ENCODE measurements around the gene KBTBD2.
"Not testable (repeated sequence)": the region's sequence is repeated elsewhere in the genome, so short reads cannot be mapped to it uniquely, and the experiment has no call there.

Gene KBTBD2

DNA sequence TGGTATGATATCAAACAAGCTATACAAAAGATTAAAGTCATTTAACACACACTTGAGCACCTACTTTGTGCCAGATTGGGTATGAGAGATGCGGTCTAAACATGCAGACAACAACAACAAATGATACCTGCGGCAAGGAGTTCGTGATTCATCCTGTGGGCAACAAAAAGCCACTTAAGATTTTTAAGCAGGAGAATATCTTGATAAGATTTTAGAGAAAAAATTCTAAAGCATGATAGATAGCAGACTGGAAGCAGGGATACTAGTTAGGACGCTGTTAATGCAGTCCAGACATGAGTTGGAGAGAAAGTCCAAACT is 1.6 kb upstream of the KBTBD2 start:
- peak; percentile 45 for DNase-seq (ENCODE audit: low read depth)

DNA sequence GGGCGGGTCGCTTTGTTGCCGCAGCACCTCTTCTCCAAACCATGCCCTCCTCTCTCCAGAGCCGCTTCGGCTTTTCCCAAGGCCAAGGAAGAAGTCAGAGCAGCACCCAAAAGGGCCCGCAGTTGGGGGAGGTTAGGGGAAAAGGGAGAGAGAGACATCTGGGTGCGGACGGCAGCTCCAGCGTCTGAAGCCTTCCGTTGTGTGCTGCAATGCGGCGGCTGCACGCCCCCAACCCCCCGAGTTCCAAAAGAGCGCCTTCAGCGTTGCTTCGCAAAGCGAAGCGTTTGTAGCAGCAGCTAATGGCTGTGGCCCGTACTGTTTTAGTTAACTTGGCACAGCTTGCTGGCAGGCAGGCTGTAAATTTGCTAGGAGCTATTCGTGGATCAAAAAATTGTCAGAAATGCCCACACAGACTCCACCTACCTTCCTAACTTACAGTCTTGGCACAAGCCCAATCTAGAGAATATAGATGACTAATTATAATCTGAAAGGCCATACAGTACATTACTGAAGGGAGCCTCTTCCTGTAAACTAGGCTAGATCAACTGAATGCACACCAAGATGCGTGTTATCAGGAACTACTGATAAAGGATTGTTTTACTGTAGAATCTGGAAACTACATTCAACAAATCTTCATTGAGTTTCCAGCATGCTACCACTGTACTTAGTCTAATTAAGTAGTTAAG is 1.1 kb upstream of the KBTBD2 start:
- peak; percentile 60 for DNase-seq (ENCODE audit: low read depth)

DNA sequence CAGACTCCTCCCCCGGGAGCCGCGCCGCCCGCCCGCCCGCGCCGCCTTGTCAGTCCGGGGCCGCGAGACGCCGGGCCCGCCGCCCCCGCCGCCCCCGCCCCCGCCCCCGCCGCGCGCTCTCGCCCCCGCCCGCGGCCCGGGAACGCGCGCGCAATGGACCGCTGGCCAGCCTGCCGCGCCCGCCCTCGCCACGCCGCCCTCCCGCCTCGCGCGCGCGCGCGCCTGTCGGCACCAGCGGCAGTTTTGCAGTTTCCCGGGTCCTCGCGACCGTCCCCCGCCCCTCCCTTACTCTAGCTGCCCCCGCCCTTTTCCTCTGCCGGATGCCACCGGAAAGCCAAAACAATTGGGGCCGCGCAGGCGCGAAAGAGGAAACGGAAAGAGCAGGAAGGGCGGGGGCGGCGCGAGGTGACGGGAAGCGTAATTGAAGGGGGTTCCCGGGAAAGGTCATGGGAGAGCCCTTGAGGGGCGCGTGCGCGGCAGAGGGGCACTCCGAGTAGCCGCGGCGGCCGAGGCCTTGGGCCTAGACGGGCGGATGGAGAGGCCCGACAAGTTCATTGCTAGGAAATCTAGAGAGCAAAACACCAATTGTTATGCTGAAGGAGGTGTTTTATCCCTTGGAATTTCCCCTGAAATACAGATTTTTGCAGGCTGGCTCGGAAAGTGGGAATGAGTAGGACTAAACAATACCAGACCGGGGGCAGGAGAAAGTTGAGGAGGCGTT is 400 bp upstream of the KBTBD2 start:
- DNase-seq (ENCODE audit: low read depth), result peak; percentile 88

DNA sequence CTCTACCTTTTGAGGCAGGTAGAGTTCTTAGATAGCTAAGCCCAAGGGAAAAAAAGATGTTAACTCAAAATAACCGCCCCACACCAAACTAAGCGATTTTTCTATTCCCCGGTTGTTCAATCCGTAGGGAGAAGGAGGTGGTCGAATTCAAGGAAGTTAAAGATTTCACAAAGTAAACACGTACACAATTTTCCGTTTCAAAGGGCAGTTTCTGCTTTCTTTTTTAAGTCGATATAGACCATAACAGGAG is 842 bp downstream of the KBTBD2 start:
- DNase-seq (ENCODE audit: low read depth), result no peak

DNA sequence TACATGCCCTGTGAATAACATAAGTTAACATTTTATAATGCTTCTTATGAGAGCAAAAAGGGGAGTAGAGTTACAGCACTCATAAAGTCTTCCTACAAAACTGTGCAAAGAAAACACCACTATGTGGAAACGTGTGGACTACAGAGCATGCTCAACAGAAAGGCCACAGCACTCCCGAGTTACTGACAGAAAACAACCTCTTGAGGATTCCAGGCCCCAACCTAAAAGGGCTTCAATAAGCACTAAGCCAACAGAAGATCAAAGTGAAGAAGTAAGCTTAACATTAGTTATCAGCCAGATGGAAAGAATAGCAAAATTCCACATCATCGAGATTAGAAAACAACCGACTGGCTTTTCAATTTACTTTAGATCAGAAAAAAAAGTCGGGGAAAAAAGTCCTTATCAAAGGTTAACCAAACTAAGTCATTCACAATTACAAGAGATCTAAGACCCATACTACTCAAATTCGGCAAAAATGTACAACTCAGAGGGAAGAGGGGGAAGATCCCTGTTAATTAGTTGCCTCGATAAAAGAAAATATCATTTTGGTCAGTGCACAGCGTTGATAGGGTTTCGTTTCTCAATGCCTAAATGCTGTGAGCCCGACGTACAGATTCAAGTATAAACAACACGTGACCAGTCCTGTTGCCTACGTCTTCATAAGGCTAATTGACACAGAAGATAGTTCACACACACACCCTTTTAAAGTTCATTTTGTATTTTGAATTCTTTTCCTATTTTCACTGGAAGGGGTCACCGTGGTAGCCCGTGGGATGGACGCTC is 1.4 kb downstream of the KBTBD2 start:
- DNase-seq (ENCODE audit: low read depth), result peak; percentile 80

DNA sequence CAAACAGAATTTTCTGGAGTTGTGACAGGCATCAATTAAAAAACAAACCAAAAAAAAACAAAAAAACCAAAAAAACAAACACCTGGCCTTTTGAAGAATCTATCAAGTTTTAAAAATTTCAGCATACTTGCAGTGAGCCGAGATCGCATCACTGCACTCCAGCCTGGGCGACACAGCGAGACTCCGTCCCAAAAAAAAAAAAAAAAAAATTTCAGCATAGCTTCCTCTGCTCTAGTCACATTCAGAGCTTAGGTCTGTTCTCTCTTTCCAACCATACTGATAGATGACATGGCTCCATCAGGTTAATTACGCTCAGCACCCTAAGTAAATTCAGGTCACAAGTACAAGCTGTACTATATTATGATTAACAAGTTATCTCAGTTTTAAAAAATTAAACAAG is 3.1 kb downstream of the KBTBD2 start:
- DNase-seq (ENCODE audit: low read depth), result no peak

DNA sequence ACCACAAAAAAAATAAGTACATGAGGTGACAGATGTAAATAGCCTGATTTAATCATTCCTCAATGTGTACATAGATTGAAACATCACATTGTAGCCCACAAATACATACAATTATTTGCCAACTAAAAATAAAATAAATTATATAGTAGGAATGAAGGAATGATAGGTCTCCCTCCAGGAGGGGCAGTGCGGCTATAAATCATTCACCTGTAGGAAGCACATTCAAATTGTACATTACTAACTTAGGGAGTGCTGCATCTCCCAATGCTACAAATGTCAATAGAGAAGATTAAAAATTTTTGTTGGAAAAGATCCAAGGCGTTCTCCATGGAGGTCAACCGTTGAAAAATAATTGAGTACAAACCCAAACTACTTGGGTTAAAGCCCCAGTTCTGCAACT is 4.2 kb downstream of the KBTBD2 start:
- DNase-seq (ENCODE audit: low read depth), result no peak

DNA sequence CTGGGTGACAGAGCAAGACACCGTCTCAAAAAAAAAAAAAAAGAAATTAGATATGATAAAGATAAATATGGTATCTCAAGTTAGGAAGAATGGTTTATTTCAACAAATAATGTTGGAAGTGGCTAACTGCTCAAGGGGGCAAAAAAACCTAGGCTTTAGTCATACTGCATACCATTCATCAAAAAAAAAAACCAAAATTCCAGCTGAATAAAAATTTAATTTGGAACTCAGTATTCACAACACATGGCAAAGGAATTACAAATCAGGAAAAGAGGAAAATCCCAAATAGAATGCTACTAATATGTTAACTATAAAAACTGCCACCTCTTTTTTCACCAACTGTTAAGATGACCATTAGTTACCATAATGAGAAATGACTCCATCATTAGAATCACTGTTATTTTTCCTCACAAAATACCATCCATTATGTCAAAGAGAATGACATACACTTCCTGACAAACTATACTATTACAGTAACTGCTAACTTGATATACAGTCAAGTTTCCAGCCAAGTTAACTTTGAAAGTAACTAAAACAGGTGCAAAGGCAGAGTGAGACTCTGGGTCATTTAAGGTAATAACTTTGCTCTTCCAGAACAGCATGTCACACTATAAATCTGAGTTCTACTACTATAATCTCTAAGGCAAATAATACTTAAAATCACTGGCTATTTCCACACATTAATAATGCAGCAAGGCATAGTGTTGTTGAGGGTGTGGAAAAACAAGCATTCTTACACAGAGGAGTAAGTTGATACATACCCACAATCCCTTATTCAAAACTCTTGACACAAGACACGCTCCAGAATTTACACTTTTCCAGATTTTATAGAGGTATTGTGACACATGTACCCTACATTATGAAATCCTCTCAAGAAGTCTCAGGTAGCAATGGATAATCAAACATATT is 10.2 kb downstream of the KBTBD2 start:
- DNase-seq (ENCODE audit: low read depth), result peak; percentile 20

DNA sequence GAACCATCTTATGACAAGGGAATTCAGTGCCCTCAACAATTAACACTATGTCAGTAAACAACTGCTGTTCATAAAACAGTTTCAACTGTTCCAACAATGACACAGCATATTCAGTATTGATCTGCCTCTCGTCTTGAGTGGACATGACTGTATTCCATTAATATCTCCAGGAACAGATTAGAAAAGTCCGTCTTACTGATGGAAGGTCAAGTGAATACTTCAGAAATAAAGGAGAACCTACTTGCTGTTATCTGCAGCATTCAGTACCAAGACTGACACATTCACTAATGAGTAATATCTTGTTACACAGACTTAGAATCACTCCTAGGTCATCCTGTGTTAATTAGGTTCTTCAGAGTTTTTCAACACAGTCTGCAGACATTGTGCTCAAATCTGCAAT is 12.1 kb downstream of the KBTBD2 start:
- peak; percentile 31 for DNase-seq (ENCODE audit: low read depth)

DNA sequence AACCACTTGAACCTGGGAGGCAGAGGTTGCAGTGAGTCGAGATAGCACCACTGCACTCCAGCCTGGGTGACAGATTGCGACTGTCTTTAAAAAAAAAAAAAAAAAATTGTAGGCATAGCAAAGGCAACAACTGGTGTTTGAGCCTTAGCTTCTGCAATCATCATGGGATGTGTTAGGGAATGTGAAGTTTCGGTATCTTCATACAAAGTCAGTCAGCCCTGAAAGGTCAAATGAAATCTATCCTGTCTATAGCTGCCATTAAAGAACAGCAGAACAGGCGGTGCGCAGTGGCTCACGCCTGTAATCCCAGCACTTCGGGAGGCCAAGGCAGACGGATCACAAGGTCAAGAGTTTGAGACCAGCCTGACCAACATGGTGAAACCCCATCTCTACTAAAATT is 13.5 kb downstream of the KBTBD2 start:
- not testable (repeated sequence) for DNase-seq (ENCODE audit: low read depth)

DNA sequence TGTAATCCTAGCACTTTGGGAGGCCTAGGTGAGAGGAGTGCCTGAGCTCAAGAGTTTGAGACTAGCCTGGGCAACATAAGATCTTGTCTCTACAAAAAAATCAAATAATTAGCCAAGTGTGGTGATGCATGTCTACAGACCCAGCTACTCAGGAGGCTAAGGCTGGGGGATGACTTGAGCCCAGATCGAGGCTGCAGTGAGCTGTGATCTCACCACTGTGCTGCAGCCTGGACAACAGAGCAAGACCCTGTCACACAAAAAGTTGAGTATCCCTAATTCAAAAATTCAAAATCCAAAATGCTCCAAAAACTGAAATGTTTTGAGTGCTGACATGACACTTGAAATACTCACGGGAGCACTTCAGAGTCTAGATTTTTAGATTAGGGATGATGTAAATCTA is 19.1 kb downstream of the KBTBD2 start:
- DNase-seq (ENCODE audit: low read depth), result no peak

DNA sequence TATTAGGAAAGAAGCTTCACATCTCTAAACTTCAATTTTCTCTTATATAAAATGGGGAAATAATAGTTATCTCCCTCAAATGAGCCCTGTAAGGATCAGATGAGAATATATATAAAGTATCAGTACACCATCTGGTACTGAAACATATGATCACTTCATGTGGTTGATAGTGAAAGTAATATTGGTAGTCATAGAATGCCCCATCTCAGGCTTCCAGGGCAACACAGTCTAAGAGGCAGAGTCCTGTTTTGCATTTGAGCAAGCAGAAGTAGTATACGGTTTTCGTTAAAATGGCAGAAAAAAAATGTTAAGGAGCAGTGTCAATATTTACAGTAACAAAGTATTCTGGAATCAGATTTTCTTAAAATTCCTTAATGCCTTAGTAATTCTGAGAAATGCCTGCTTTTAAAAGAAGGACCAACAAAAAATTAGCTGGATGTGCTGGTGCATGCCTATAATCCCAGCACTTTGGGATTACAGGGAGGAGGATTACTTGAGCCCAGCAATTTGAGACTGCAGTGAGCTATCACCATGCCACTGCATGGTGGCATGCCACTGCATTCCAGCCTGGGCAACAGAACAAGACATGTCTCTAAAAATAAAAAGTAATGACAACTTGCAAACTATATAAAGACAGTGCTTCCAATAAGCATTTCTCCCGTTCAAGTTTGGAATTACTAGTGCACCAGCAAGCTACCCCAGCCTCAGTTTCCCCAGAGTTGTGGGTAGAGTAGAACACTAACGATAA is 19.8 kb downstream of the KBTBD2 start:
- DNase-seq (ENCODE audit: low read depth), result no peak

DNA sequence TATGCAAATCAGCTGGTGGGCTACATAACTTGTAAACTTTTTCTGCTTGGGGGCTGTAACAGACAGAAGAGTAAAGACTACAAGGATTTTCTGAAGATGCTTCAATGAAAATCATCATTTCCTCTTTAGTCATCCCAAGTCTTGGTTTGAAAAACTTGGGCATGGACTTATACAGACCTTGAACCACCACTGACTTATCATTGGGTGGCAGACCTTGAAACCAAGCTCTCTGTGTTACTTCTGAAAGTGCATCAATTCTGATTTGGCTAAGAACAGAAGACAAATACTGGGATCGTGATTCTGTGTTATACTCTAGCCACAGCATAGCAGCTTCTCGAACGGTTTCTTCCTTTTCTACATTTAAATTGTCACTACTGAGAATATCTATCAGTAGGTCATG is 21.3 kb downstream of the KBTBD2 start:
- no peak for DNase-seq (ENCODE audit: low read depth)

DNA sequence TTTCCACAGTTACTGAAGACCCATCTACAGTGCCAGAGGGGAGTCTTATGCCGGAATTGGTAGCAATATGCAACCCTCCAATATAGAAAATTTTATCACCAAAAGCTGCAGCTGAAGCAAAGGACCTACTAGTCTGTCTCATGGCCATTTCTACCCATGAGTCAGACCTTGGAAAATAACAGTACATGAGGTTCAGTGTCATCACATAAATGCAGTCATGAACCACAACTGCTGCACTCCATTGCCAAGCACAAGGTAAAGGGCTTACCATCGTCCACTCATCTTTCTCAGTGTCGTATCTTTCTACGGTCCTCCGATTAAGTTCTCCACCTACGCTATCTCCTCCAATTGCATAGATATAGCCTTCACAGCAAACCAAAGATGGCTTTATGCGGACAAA is 21.8 kb downstream of the KBTBD2 start:
- peak; percentile 13 for DNase-seq (ENCODE audit: low read depth)

DNA sequence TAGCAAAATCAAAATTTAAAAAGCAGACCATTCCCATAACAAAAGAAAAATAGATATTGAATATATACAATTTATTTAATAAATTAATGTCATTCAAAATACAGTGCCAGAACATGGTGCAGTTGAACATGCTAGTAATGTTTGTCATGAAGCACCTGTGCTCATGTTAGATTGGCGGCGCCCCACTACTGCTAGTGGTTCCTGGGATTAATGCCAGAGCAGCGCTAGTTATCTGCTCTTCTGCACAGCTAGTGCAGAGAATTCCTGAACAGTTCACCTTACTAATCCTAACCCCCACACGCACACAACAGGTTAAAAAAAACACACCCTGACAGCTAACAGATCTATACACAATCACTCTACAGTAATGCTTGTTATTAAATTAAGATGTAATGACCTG is 23.4 kb downstream of the KBTBD2 start:
- DNase-seq (ENCODE audit: low read depth), result no peak

DNA sequence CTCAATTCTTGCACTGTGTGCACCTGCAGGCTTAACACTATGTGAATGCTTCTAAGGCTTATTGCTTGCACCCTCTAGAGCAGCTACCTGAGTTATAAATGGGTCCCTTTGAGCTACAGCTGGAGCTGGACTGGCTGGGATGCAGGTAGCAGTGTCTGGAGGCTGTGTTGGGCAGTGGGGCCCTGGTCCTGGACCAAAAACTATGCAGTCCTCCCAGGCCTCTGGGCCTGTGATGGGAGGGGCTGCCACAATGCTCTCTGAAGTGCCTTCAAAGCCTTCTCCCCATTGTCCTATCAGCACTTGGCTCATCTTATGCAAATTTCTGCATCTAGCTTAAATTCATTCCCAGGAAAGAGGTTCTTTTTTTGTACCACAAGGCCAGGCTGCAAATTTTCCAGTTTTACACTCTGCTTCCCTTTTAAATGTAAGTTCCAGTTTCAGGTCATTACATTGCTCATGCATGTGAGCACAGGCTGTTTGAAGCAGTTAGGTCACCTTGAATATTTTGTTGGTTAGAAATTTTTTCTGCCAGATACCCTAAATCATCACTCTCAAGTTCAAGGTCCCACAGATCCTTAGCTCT is 26.0 kb downstream of the KBTBD2 start:
- DNase-seq (ENCODE audit: low read depth), result no peak

DNA sequence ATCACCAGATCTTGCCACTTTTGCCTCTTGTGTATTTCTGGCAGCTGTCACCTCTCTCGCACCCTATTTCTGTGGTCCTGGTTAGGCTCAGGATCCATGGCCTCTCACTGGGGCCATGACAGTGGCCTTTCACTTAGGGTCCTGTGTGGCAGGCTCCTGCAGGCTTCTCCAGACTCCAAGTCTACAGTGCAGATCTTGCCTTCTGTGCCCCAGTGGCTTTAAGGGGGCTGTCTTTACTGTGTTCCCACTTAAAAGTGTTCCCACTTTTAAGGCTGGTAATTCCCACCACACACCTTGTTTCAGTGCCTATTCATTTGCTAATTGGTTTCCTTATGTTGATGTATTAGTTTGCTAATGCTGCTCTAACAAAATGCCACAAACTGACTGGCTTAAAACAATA is 27.7 kb downstream of the KBTBD2 start:
- DNase-seq (ENCODE audit: low read depth), result not testable (repeated sequence)

DNA sequence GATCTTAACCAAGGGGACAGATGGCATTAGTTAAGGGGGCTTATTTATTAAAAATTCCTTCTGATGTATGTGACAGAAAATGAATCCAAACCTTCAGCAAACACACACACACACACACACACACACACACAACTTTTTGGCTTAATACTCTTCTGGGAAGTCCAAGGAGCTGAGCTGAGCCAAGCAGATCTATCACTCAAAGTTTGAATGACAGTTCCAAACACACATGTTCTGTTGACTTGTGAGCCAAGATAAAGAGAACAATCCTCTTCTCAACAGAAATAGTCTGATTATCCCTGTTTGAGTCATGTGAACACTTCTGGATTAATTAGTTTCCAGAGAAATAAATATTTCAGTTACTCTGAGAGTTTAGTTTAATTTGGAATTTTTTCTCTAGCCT is 31.5 kb downstream of the KBTBD2 start:
- no peak for DNase-seq (ENCODE audit: low read depth)

DNA sequence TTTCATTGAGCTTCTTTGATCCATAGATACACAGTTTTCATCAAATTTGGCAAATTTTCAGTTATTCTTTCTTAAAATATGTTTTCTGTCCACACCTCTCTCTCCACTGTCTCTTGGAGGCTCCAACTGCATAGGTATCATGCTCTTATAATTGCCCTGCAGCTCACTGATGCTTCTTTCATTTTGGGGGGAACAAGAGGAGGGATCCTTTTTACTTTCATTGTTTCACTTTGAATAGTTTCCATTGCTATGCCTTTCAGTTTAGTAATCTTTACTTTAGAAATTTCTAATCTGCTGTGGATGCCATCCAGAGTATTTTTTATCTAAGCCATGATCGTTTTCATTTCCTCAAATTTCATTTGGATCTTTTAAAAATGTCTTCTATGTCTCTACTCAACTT is 32.9 kb downstream of the KBTBD2 start:
- DNase-seq (ENCODE audit: low read depth), result no peak

DNA sequence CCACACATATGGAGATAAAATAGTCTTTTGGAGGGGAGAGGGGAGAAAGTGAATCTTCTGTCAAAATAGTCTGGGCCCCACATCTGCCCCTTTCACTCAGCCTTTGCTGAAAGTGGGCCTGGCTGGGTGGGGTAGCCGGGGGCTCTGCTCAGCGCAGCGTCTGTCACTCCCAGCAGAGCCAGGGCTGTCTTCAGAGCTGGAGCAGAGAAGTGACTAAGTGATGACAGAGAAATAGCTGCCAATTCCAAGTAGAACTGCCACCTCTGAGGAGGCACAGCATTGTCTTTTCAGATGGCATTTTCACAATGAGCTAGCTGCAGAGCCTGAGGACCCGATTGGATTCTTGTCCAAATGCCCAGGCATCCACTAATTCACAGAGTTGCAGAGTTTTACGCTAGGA is 34.5 kb downstream of the KBTBD2 start:
- not testable (repeated sequence) for DNase-seq (ENCODE audit: low read depth)

All from amniotic epithelial cell (primary cell).